ENCODE data around the gene DCP1B.
"Not testable (repeated sequence)": the region's sequence is repeated elsewhere in the genome, so short reads cannot be mapped to it uniquely, and the experiment has no call there.

Gene DCP1B

GRCh38 chr12:1974812-1975211, 29.4 kb downstream of the DCP1B start:
- DNase-seq, result no peak

GRCh38 chr12:1972856-1973317, 31.4 kb downstream of the DCP1B start:
- DNase-seq, result no peak

DNA sequence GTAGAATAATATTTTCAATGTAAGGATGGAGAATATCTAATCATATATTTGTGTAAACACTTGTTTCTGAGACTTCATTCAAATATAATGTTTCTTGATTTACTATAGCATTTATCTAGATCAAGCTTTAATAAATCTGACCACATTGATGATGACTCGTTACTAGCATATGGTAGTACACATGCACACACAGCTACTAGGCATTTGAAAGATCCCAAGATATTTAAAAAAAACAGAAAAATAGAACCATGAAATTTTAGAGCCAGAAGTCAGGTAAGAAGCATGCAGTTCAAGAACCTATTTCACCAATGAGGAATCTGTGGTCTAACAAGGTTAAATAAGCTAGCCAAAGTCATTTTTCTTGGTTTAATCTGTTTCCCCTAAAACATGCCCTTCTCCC, 32.0 kb downstream of the DCP1B start:
- DNase-seq, result no peak

DNA sequence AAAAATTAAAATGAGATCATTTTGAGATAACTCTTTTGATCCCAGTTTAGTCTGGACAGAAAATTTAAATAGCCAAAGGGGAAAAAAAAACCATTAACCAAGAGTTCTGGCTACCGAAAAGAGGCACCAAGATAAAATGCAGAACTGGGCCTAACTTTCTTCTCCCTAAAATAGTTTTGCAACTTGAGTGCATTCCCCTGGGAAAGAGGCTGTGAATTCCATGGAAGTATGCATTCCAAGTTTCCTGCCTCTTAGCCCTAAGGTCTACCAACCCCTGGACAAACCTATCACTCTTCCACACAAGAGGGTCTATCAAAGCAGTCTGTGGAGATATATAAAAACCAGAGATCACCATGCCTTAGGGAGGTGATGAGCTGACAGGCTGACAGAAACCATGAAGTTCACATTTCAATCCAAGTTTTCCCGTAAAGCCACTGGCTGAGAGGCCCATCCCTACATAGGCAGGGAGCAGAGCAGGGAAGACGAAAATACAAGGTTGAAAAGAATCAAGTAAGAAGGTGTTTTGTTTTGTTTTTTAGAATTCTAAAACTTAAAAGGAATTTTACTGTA, 33.8 kb downstream of the DCP1B start:
- no peak for DNase-seq

DNA sequence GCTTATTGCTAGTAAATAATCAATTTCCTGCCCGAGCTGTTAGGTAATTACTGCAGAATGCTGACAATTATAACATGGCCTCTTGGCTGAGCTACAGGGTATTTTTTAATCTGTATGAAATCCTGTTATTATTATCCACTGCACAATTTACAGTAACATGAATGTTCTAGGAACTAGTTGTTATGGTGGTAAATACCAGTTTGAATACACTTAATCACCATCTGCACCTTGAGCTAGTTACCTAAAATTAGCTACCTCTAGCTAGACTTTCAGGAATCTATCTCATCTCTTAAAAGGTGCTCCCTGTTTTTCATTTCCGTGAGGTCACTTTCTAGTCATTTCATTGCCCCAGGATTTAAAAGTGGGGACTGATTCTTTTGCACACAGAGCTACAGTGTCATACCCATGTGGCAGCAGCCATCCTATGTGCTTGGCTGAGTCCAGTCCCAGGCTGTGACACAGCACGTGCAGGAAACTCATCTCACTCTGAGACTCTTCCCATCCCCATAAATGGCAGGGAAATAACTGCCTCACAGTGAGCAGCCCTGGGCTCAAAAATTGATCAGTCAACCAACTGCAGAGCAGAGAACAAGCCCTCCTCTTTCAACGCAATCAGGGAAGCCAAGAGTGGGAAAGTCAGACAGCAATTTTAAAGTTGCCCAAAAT, 37.6 kb downstream of the DCP1B start:
- no peak for DNase-seq

DNA sequence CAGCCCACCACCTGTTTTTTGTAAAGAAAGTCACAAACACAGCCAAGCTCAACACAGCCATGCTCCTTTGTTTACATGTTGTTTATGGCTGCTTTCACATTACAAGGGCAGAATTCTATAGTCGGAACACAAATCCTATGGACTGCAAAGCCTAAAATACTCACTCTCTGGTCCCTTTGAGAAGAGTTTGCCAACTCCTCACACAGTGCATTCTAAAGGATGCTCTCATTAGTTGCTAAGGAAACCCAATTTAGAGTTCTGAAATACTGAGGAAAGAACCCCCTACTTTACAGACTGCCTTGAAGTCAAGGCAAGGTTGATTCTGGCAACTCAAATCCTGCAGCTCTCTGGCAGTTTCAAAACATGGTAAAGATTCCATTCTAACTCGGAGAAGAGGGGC, 38.3 kb downstream of the DCP1B start:
- no peak for DNase-seq

DNA sequence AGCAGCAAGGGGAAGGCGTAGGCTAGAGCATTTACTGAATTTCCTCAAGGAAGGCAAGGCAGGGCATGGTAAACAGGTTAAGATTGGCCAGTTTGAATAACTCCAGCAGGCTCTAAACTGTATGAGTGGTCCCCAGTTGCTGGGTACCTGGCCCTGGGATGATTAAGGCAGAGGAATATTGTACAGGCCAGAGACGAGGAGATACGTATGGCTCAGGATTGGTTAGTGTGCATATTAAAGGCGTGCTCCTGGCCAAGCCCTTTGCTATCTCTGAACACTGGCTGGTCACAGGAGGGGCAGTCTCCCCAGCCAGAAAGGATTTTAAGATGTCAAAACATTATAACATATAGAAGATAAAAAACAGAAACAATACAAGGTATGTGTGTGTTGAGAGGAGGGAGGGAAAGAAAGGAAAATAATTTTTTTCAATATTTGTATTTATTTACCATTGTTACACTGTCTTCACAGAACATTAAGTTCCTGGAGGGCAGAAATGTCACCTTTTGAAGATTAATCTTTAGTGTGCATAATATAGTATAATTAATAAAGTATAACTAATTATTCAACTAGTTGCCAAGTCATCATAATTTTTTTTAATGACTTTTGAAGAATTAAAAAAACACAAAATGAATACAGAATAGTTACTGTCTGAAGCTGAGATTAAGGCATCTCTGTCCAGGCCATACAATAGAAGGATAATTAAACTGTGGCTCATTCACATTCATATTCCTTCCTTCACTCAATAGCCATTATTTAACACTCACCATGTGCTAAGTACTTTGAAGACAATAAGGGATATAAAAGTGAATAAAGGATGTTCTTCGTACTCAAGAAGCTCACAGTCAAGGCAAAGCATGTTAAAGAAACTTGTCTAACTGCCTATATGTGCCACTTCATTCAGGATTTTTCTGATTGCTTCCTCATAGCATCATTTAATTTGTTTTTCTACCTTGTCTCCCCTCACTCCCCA, 41.9 kb downstream of the DCP1B start:
- no peak for DNase-seq

- no peak for DNase-seq
Observed at GRCh38 chr12:1956716-1957115, 47.5 kb downstream of the DCP1B start.

GRCh38 chr12:1949771-1950470, 54.3 kb downstream of the DCP1B start:
- no peak for DNase-seq

GRCh38 chr12:1948883-1949282, 55.4 kb downstream of the DCP1B start:
- no peak for DNase-seq

- DNase-seq, result no peak
Observed at GRCh38 chr12:1947081-1947480, 57.2 kb downstream of the DCP1B start.

- no peak for DNase-seq
Observed at GRCh38 chr12:1946296-1946695, 58.0 kb downstream of the DCP1B start.

GRCh38 chr12:1945502-1945901, 58.8 kb downstream of the DCP1B start:
- not testable (repeated sequence) for DNase-seq

GRCh38 chr12:1939801-1940607, 64.3 kb downstream of the DCP1B start:
- peak; percentile 95 for DNase-seq

DNA sequence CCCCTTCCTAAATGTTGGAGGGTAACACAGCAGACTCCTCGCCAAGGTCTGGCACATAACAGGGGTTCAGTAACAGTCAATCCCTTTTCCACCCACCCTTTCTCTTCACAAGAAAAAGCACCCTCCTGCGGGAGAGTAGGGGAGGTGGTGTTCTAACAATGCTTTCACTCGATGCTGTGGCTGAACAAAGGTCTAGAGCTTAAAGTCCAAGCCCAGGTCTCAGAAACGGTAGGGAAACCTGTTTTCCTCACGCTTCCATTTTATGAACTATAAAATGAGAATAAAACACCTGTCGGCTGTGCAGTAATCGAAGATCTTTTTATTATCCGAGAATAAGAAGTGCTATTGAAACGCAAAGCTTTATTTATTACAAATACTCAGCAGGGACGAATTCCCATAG, 64.9 kb downstream of the DCP1B start:
- no peak for DNase-seq

GRCh38 chr12:1937481-1938224, 66.6 kb downstream of the DCP1B start:
- no peak for DNase-seq

DNA sequence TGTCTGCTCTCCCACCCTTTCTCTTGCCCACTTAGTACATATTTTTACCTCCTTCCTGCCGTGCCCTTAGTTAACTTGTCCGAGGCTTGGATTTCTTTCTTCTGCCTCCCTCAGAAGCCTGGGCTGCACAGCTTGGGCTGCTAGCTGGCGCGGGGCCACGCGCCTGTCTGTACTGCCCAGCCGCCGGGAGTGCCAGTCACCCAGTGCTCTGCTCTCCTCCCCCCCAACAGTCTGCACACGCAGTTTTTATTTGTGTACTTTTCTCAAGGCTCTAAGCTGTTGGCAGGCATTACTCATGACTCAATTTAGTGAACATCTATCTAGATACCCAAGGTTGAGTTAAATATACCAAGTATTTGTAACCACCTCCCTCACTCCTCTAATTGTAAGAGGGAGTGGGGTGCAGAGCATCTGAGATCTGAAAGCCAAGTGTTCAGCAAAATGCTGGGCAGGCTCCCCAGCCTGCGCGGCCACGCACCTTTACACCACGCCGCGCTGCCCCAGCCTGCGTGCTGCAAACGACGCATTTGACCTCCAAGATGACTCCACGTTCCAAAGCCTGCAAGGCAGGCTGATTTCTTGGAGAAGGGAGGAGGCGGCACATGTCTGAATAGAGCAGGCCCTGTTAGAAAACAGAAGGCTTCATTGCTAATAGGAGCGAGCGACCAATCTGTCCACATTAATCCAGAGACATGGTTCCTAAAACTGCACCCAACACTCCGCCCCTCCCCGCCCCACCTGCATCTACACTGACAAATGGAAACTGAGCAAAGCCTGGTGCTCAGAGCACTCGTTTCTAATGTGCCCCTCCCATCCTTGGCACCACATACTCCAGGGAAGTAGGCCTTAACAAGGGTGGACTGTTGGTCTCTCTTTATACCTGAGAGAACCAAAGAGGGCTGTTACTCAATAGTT, 67.6 kb downstream of the DCP1B start:
- DNase-seq, result no peak

DNA sequence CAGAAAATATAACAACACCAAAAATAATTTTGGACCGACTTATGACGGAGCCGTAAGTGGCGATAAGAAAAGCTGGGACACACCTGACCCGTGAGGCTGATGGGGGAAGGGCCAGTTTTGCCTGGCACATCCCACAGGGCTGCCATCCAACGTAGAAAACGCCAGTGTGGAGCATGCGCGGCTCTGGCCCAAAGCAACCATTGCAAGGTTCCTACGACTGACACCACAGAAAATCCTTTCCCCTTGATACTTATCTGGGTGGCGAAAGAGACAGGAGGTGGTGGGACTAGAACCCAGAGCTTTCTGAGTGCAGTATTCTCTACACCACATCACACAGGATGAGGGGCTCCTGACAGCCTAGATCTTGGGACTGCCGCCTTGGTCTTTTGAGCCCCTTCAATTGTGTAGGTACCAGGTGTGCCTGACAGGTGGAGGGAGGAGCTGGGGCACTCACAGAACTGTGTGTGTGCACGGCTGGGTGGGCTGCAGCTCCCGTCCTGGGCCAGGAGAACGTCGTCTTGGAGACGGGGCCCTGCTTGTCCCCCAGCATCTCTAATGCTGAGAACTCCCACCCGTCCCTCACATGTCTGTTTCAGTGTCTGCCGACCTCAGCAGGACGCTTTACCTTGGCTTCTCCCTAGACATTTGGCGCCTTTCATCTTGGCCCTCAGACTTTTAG, 68.4 kb downstream of the DCP1B start:
- DNase-seq, result no peak

DNA sequence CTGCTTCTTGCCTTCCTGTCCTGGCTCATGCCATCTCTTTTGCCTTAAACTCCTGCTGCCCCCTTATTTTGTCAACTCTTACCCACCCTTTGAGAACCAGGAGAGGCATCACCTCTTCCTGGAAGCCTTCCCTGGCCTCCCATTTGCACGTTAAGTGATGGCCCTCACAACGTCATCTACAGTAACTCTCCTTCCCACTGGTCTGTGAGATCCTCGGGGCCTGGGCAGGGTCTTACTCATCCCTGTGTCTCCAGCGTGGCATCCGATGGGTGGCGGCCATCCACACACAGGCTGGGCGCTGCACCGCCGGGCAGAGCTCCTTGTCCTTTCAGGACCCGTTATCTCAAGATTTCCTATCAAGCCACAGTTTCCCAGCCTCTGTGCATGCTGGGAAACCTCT, 69.0 kb downstream of the DCP1B start:
- no peak for DNase-seq

GRCh38 chr12:1934831-1935230, 69.4 kb downstream of the DCP1B start:
- DNase-seq, result no peak
